Measurements from ENCODE around the gene TPI1.
"Not testable (repeated sequence)": the region's sequence is repeated elsewhere in the genome, so short reads cannot be mapped to it uniquely, and the experiment has no call there.

The TPI1 gene

DNA sequence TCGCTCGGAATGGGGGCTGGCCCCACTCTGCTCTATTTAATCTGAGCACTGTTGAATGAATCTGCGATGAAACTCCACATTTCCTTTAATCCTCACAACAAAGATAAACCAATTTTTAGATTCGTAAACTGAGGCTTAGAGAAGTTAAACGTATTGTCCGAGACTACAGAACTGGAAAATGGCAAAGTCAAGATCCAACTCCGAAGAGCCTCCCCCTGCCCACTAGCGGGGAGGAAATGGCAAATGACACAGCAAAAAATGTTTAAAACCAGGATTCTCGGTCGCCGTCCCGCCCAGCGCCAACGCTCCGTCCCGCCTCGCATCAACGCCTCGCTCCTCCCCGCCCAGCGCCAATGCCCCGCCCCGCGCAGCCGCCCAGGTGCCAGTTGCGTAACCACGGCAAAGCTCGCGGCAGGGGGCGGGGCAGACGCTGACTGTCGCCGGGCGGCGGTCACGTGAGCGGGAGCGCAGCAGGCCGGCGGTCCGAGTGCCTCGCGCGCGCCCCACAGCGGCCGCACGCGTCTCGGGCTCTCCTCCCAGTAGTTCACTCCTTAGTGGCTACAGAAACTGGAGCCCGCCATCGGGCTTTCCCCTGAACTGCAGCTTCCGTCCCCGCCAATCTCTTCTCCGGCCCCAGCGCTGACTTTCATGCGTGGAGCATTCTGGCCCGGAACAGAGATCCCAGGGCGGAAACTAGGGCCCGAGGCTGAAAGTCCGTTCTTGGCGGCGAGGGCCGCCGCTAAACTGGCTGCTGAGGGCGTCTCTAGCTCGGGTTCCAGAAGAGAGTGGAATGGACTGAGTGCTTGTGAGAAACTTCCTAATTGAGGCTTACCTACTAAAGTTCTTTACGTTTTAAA is 23.7 kb downstream of the TPI1 start:
- peak; percentile 97 to 98 for DNase-seq (ENCODE audit: low read depth in 1 of 2, low spot score in 1 of 2)

DNA sequence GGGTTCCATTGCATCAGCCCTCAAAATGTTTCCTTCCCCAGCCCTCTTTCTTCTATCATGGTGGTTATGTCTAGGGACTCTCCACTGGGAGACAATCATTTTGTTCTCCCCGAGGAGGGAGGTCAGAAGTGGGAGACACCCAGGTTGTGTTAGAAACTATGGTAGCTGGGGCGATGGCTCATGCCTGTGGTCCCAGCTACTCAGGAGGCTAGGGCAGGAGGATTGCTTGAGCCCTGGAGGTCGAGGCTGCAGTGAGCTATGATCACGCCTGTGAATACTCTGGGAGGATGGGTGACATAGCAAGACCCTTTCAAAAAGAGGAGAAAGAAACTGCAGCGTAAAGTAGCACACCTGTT is 24.3 kb downstream of the TPI1 start:
- DNase-seq (ENCODE audit: low read depth in 1 of 2, low spot score in 1 of 2), result no peak

DNA sequence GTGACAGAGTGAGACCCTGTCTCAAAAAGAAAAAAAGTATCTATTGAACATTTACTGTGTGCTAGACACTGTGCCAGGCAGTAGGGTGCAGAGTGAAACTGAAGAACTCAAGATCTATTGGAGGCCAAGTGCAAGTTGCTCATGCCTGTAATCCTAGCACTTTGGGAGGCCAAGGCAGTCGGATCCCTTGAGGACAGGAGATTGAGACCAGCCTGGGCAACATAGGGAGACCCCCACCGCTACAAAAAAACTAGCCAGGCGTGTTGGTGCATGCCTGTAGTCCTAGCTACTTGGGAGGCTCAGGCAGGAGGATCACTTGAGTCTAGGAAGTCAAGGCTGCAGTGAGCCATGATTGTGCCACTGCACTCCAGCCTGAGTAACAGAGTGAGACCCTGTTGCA is 25.4 kb downstream of the TPI1 start:
- DNase-seq (ENCODE audit: low read depth in 1 of 2, low spot score in 1 of 2), result not testable (repeated sequence)

DNA sequence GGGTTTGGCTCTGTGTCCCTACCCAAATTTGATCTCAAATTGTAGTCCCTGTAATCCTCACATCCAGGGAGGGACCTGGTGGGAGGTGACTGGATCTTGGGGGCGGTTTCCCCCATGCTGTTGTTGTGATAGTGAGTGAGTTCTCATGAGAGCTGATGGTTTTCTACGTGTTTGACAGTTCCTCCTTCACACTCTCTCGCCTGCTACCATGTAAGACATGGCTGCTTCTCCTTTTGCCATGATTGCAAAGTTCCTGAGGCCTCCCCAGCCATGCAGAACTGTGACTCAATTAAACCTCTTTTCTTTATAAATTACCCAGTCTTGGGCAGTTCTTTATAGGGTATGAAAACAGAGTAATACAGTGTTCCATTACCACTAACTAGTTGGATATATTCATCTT is 27.0 kb downstream of the TPI1 start:
- no peak for DNase-seq (ENCODE audit: low read depth in 1 of 2, low spot score in 1 of 2)

DNA sequence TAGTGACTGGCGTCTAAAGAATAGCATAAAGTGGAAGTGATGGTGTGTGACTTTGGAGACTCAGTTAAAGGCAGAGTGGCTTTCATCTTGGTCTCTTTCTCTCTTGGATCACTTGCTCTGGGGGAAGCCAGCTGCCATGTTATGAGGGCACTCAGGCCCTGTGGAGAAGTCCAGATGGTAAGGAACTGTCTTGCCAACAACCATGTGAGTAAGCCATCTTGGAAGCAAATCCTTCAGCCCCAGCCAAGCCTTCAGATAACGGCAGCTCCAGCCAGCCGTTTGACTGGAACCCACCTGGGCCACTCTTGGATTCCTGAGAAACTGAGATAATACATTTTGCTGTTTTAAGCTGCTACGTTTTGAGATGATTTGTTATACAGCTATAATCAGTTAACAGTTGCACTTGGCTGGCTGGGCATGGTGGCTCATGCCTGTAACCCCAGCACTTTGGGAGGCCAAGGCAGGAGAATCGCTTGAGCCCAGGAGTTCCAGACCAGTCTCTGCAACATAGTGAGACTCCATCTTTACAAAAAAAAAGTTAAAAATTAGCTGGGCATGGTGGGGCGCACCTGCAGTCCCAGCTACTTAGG is 29.6 kb downstream of the TPI1 start:
- no peak for DNase-seq (ENCODE audit: low read depth in 1 of 2, low spot score in 1 of 2)

- DNase-seq (ENCODE audit: low read depth in 1 of 2, low spot score in 1 of 2), result no peak
These were observed 32.1 kb downstream of the TPI1 start for GRCh38 chr12:6899427-6899826.

GRCh38 chr12:6899837-6900519 is 32.6 kb downstream of the TPI1 start:
- DNase-seq (ENCODE audit: low read depth in 1 of 2, low spot score in 1 of 2), result no peak

DNA sequence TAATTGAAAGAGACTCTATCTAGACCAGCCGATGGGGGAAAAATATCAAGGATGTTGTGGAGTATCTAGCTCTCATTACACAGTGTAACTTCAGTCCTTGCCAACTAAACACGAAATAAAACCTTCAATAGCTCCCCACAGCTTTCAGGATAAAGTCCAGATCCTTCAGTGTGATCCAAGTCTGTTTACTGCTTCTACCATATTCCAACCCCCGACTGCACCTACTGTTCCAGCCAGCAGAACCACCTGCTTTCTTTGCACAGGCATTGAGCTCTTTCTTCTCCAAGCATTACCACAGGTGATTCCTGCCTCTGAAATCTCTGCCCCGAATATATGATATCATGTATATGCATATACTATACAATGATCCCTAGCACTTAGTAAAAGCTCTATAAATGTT is 35.1 kb downstream of the TPI1 start:
- DNase-seq (ENCODE audit: low read depth in 1 of 2, low spot score in 1 of 2), result no peak

GRCh38 chr12:6903722-6904121 is 36.4 kb downstream of the TPI1 start:
- DNase-seq (ENCODE audit: low read depth in 1 of 2, low spot score in 1 of 2), result no peak

GRCh38 chr12:6904280-6905276 is 37.2 kb downstream of the TPI1 start, which contains the start of gene LRRC23:
LRRC23 (plus strand) TSS chr12:6904822; CDS start chr12:6905634, 812 bp downstream.
- DNase-seq (ENCODE audit: low read depth in 1 of 2, low spot score in 1 of 2), result peak; percentile 91 to 98

GRCh38 chr12:6905414-6906040 is 38.2 kb downstream of the TPI1 start:
- no peak for DNase-seq (ENCODE audit: low read depth in 1 of 2, low spot score in 1 of 2)

GRCh38 chr12:6908141-6908540 is 40.8 kb downstream of the TPI1 start:
- not testable (repeated sequence) for DNase-seq (ENCODE audit: low read depth in 1 of 2, low spot score in 1 of 2)

DNA sequence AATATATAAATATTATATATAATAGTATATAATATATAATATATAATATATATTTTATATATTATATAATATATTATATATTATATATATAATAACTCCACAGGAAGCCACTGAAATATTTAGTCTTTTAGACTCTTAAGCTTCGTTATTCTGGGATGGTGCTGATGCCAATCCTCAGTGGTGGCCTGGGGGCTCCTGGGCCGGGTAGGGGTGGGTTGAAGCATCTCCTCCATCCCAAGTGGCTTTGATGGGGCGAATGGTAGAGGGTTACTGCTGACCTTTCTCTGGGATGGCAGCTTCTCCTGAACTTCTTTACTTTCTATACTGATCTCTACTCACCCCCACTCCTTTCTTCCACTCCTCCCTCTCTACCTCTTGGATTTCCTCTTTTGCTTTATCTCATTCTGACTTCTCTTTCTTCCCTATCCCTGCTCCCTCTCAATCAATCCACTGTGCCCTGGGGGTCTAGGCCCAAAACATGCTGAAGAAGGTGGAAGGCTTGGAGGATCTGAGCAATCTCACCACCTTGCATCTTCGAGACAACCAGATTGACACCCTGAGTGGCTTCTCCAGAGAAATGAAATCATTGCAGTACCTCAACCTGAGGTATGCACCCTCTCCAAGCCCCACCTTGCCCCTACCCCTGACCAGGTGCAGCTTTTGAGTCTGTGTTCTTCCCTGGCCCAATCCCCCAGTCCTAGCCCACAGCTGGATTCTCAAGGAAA is 42.3 kb downstream of the TPI1 start:
- no peak for DNase-seq (ENCODE audit: low read depth in 1 of 2, low spot score in 1 of 2)

- DNase-seq (ENCODE audit: low read depth in 1 of 2, low spot score in 1 of 2), result no peak
These were observed 45.0 kb downstream of the TPI1 start for GRCh38 chr12:6912164-6912935.

DNA sequence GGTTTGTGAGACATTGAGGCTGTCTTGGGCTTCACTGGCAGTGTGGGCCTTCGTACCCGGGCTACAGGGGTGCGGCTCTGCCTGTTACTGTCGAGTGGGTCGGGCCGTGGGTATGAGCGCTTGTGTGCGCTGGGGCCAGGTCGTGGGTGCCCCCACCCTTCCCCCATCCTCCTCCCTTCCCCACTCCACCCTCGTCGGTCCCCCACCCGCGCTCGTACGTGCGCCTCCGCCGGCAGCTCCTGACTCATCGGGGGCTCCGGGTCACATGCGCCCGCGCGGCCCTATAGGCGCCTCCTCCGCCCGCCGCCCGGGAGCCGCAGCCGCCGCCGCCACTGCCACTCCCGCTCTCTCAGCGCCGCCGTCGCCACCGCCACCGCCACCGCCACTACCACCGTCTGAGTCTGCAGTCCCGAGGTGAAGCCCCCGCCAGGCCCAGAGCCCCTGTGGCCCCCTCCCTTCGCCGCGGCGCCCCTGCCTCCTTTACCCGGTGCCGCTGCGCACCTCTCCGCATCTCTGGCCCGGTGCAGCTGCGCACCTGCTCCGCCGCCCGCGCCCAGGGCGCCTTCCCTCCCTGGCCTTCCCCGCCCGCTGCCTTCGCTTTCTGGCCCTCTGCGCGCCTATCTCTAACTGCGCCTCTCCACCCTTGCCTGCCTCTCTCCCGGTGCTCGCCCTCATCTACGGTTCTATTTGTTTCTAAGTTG is 47.1 kb downstream of the TPI1 start, which contains the start of gene ENO2:
Gene ENO2, plus strand, starts transcription at position 335 of the 701 bp plus-strand sequence. CDS start 1,253 bp downstream, outside the sequence.
- peak; percentile 61 to 72 for DNase-seq (ENCODE audit: low read depth in 1 of 2, low spot score in 1 of 2)

GRCh38 chr12:6914947-6915788 is 47.8 kb downstream of the TPI1 start:
- DNase-seq (ENCODE audit: low read depth in 1 of 2, low spot score in 1 of 2), result no peak

DNA sequence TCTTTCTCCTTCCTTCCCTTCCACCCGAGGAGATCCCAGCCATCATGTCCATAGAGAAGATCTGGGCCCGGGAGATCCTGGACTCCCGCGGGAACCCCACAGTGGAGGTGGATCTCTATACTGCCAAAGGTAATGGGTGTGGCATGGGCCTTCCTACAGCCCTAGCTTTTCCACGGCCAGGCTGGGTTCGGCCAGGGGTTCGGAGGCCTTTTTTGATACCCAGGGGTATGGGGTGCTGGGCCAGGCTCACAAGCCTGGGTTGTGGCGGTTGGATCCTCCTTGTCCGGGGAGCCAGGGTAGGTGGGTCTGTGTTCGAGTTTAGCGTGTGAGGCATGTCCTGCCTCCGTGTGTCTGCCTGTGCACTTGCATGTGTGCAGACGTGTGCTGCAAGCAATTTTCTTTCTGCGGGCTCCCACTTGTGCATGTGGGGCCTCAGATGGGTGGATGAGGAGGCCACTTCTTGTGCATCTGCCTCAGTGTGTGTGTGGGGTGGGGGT is 48.5 kb downstream of the TPI1 start:
- no peak for DNase-seq (ENCODE audit: low read depth in 1 of 2, low spot score in 1 of 2)
